ENCODE data around the gene IRF8. TPM values are rescaled to one million over a fixed set of nuclear protein-coding genes. Genes with fewer than 3 reads are reported as not detected.

IRF8 gene
- total RNA-seq, 2 experiments from 2014 or later, result 4.8 to 4.9 TPM

DNA sequence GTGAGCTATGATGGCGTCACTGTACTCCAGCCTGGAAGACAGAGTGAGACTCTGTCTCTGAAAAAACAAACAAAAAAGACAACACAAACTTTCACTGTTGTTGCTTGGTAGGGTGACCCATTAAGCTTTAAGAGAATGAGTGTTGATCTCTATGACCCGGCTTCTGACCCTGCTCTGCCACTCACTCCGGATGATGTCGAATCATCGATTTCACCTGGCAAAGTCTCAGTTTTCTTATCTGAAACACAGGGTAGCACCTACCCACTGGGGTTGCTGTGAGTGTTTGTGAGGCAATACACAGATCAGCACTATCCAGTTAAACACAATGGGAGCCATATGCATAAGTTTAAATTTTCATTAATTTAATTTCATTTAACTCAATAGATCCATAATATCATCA lies 20.6 kb upstream of the IRF8 start:
- POLR2A ChIA-PET, result no interaction called here
- Mint-ChIP-seq H3K36me3 (ENCODE audit: low read depth) (no peaks in the 10 kb centered on the region), H3K27ac (no peak overlapping the region), H3K4me3 (no peak overlapping the region), H3K9me3 (peaks cover 2% of the 10 kb centered on the region), H3K27me3 (peaks cover 64% of the 10 kb centered on the region), H3K4me1 (peaks cover 2% of the 10 kb centered on the region)
- CTCF ChIA-PET, result no interaction called here
- no peak for DNase-seq

DNA sequence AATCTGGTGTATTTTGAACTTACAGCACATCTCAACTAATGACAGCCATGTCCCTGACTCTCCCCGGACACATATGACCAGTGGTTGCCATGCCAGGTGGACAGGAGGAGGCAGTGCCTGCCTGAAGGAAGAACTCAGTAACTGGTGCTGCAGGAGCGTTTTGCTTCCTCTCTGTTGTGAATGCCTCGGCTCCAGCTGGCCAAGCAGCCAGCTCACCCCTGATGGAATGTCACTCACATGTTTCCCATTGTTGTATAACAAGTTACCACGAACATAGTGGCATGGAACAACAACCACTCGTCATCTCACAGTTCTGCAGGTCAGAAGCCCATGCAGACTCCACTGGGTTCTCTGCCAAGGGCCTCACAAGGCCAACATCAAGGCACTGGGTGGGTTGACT lies 20.1 kb upstream of the IRF8 start:
- ChIA-PET POLR2A (no interaction called here), CTCF (no interaction called here)
- H3K9me3 Mint-ChIP-seq, result peaks cover 2% of the 10 kb centered on the region
- H3K4me1 Mint-ChIP-seq, result peaks cover 2% of the 10 kb centered on the region
- H3K36me3 Mint-ChIP-seq (ENCODE audit: low read depth), result no peaks in the 10 kb centered on the region
- no peak overlapping the region for H3K27ac Mint-ChIP-seq
- peaks cover 61% of the 10 kb centered on the region for H3K27me3 Mint-ChIP-seq
- no peak overlapping the region for H3K4me3 Mint-ChIP-seq
- no peak for DNase-seq

DNA sequence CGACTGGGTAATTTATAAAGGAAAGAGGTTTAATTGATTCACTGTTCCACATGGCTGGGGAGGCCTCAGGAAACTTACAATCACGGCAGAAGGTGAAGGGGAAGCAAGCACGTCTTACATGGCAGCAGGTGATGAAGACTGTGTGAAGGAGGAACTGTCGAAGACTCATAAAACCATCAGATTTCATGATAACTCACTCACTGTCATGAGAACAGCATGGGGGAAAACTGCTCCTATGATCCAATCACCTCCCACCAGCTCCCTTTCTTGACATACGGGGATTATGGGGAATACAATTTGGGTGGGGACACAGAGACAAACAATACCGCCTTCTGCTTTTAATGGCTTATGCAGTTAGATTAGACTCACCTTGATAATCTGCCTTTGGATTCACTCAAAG lies 19.4 kb upstream of the IRF8 start:
- Mint-ChIP-seq H3K27ac (no peak overlapping the region), H3K27me3 (peaks cover 62% of the 10 kb centered on the region), H3K9me3 (peaks cover 2% of the 10 kb centered on the region), H3K4me3 (no peak overlapping the region), H3K4me1 (peaks cover 2% of the 10 kb centered on the region), H3K36me3 (ENCODE audit: low read depth) (no peaks in the 10 kb centered on the region)
- DNase-seq, result no peak
- ChIA-PET CTCF (no interaction called here), POLR2A (no interaction called here)

DNA sequence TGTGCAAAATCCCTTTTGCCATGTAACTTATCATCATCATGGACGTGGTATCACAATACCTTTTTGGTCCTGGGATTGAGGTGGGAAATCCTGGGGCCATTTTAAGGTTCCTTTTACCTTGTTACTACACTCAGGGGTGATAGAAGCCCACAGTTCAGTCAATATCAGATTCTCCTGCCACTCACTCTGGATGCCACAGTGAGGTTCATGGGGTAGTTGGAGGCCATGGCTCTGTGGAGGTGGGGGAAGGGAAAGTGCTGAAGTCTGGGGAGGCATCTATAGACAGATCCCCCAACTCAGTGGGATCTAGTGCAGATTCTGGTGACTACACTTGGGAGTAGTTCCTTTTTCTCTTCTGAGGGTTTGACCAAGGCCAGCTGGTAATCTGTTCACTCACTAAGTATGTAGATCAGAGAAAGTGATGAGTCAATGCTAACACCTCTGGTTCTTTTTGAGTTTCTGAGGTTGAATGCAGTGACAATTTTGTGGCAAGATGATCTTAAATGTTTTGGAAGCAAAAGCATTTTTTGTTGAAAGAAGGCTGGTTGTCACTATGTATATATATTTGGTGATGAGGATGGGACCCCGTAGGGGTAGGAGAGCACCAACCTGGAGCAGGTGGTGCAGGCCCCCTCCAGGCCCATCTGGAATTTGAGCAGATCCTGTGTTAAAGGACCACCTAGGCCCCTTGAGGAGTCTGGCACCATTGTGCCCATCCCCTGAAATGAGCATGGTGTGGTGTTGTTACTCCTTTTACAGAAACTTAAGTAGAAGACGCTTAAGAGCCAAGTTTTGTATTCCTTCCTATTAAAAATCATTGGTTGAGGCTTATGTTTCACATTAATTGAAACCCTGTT lies 18.8 kb upstream of the IRF8 start:
- no peak overlapping the region for H3K4me3 Mint-ChIP-seq
- H3K27me3 Mint-ChIP-seq, result peaks cover 63% of the 10 kb centered on the region
- CTCF ChIA-PET, result no interaction called here
- H3K36me3 Mint-ChIP-seq (ENCODE audit: low read depth), result no peaks in the 10 kb centered on the region
- POLR2A ChIA-PET, result no interaction called here
- peaks cover 2% of the 10 kb centered on the region for H3K9me3 Mint-ChIP-seq
- no peak overlapping the region for H3K27ac Mint-ChIP-seq
- DNase-seq, result no peak
- H3K4me1 Mint-ChIP-seq, result peaks cover 2% of the 10 kb centered on the region

DNA sequence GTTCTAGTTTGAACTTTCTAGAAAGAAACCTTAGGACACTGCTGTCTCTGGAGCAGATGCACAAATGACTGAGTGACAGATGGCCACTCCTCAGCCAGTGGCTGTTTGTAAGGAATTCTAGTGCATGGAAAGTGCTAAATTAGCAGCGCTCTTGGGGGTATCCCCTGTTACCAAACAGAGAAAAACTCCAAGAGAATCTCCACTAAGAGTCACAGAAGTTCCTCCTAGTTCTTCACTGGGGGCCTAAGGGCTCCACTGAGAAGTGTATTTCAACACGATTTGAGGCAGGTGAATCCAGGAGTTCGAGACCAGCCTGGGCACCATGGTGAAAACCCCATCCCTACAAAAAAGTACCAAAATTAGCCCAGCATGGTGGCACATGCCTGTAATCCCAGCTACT lies 18.1 kb upstream of the IRF8 start:
- Mint-ChIP-seq H3K27me3 (peaks cover 61% of the 10 kb centered on the region), H3K27ac (no peak overlapping the region), H3K4me3 (no peak overlapping the region), H3K9me3 (peaks cover 2% of the 10 kb centered on the region), H3K36me3 (ENCODE audit: low read depth) (no peaks in the 10 kb centered on the region), H3K4me1 (peaks cover 2% of the 10 kb centered on the region)
- POLR2A ChIA-PET, result no interaction called here
- no peak for DNase-seq
- CTCF ChIA-PET, result no interaction called here

DNA sequence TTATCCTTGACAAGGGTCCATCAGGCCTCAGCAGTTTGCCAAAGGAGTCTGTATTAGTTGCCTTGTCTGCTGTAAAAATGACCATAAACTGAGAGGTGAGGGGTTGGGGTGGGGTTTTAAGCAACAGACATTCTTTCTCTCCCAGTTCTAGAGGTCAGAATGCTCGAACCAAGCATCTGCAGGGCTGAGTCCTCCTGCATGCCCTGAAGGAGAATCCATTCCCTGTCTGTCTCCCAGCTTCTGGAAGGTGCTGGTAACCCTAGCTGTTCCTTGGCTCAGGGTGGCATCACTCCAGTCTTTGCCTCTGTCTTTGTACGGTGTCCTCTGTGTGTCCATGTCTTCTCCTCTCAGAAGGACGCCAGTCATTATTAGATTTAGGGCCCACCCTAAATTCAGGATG lies 17.5 kb upstream of the IRF8 start:
- H3K4me3 Mint-ChIP-seq, result no peak overlapping the region
- H3K27ac Mint-ChIP-seq, result no peak overlapping the region
- no peaks in the 10 kb centered on the region for H3K36me3 Mint-ChIP-seq (ENCODE audit: low read depth)
- CTCF ChIA-PET, result no interaction called here
- DNase-seq, result no peak
- POLR2A ChIA-PET, result no interaction called here
- peaks cover 2% of the 10 kb centered on the region for H3K4me1 Mint-ChIP-seq
- peaks cover 2% of the 10 kb centered on the region for H3K9me3 Mint-ChIP-seq
- peaks cover 56% of the 10 kb centered on the region for H3K27me3 Mint-ChIP-seq

DNA sequence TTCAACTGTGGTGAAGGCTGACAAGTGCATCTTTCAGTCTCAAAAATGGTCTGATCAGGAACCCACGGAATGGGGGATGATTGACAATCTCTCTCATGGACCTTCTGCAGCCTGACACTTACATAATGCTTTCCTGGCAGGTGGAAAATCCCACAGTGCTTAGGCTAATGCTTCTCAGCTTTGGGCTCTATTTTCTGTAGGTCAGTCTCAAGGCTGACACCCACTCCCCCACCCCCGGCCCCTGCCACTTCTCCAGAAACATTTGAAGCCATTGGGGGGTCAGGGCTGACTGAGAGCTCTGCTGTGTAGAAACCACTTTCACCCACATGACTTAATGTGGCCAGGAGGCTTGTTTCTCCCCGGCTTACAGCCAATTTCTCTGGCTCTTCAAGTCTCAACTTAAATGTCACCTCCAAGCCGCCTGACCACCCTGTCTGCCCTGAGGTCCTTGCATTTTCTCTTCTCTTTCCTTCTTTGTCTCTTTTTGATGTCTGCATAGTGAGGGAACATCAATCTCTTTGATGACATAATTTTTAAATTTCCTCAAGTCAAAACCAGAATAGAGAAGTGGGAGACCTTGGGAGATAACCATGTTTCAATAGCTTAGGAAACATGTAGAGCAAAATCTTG lies 16.7 kb upstream of the IRF8 start:
- CTCF ChIA-PET, result interaction anchor here (0.6 kb wide), 1 partner anchor 14 kb away, joined by 3 read pairs; no protein-coding TSS in a partner anchor
- POLR2A ChIA-PET, result no interaction called here
- peaks cover 2% of the 10 kb centered on the region for H3K4me1 Mint-ChIP-seq
- no peak for DNase-seq
- H3K4me3 Mint-ChIP-seq, result no peak overlapping the region
- H3K27ac Mint-ChIP-seq, result no peak overlapping the region
- no peaks in the 10 kb centered on the region for H3K36me3 Mint-ChIP-seq (ENCODE audit: low read depth)
- no peaks in the 10 kb centered on the region for H3K9me3 Mint-ChIP-seq
- H3K27me3 Mint-ChIP-seq, result peaks cover 60% of the 10 kb centered on the region

DNA sequence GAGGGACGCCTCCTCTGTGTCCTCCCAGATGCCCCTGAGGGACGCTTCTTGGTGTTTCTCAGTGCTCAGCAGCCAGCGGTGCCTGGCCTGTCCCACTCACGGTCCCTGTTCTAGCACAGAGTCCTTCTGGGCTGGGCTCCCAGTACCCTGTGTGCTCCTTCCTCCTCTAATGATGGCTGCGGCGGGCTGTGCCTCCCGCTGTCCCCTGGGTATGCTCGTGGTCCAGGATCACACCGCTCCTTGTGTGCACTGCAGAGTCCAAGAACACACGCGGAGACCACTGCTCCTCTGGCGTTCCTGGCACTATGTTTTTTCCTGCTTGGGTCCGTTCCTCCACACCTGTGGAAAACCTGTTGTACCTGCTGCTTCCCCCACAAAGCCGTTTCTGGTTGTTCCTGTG lies 15.1 kb upstream of the IRF8 start:
- POLR2A ChIA-PET, result no interaction called here
- Mint-ChIP-seq H3K36me3 (ENCODE audit: low read depth) (no peaks in the 10 kb centered on the region), H3K4me3 (no peak overlapping the region), H3K4me1 (peaks cover 7% of the 10 kb centered on the region), H3K9me3 (no peaks in the 10 kb centered on the region), H3K27ac (no peak overlapping the region), H3K27me3 (peaks cover 65% of the 10 kb centered on the region)
- CTCF ChIA-PET, result no interaction called here
- no peak for DNase-seq

DNA sequence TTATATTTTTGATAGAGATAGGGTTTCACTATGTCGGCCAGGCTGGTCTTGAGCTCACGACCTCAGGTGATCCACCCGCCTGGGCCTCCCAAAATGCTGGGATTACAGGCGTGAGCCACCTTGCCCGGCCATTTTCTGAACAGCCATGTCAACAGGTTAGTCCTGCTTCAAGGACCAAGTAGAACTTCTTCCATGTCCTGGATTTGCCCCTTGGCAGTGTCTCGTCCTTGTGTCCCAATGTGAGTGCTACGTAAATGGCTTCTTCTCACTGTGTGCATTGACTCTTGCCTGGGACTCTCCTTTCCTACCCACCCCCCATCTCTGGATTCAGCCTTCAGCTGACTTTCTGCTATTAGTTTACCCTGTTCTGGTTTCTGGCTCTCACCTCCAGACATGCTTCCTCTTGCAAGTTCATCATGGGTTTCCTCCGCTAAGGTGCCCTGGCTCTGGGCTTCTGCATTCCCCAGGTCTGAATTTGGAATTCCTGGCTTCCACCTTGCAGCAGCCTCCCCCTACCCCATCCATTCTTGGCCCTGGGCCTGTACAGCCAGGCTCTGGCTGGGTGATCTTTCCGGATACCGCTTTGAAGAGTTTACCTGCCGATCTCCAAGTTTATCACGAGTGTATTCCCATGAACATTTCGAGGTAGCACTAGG lies 14.0 kb upstream of the IRF8 start:
- ChIA-PET POLR2A (no interaction called here), CTCF (no interaction called here)
- H3K27me3 Mint-ChIP-seq, result peaks cover 55% of the 10 kb centered on the region
- H3K36me3 Mint-ChIP-seq (ENCODE audit: low read depth), result no peaks in the 10 kb centered on the region
- DNase-seq, result no peak
- no peaks in the 10 kb centered on the region for H3K9me3 Mint-ChIP-seq
- H3K27ac Mint-ChIP-seq, result no peak overlapping the region
- peaks cover 17% of the 10 kb centered on the region for H3K4me1 Mint-ChIP-seq
- no peak overlapping the region for H3K4me3 Mint-ChIP-seq

DNA sequence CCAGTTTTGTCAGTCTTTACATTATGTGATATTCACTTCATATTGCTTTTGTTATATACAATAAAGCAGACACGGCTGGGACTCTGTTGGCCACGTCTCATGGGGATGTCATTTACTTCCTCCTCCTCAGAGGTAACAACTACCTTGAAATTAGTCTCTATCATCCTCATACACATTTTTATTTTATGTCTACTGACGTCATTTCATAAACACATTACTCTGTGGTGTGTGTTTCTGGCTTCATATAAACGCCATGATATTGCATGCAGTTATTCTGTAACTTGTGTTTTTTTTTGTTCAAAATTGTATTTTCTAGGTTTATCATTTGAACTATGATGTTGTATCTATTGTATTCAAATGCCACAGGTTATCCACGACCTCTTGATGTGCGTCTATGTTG lies 13.4 kb upstream of the IRF8 start:
- Mint-ChIP-seq H3K4me1 (peaks cover 16% of the 10 kb centered on the region), H3K9me3 (no peaks in the 10 kb centered on the region), H3K27ac (no peak overlapping the region), H3K27me3 (peaks cover 50% of the 10 kb centered on the region), H3K4me3 (no peak overlapping the region), H3K36me3 (ENCODE audit: low read depth) (no peaks in the 10 kb centered on the region)
- CTCF ChIA-PET, result no interaction called here
- POLR2A ChIA-PET, result no interaction called here
- DNase-seq, result no peak

DNA sequence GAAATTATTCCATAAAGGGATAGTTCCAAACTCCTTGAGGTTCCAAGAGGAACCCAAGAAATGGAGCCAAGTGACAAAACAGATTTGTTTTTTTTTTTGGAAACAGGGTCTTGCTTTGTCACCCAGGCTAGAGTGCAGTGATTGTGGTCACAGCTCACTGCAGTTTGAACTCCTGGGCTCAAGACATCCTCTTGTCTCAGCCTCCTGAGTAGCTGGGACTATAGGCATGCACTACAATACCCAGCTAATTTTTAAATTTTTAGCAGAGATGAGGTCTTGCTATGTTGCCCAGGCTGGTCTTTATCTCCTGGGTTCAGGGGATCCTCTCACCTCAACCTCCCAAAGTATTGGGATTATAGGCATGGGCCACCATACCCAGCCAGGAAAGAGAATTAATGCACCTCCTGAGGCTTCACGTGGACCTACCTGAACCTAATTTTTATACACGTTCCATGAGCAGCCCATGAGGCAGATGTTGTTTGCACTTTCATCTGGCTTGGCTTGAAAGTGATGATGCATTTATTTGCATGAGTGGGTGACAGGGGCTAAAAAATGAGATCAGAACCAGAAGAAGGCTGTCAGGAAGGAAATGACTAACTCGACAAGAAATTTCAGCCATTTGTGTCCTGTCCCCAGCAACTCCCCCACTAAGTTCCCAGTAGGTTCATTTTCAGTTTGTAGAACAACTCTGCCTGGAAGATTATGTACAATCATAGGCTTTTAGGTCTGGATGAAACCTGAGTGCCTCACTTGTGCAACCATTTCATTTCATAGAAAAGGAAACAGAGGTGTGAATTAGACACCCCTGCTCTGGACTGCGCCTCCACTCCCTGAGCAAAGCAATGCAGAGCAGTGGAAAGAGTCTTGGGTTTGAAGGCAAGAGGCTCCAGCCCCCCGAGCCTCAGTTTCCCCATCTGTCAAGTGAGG lies 10.3 kb upstream of the IRF8 start:
- Mint-ChIP-seq H3K27ac (peak overlapping the region; percentile 33), H3K4me3 (no peak overlapping the region), H3K4me1 (peaks cover 16% of the 10 kb centered on the region), H3K27me3 (peaks cover 37% of the 10 kb centered on the region), H3K9me3 (no peaks in the 10 kb centered on the region), H3K36me3 (ENCODE audit: low read depth) (no peaks in the 10 kb centered on the region)
- ChIA-PET POLR2A (no interaction called here), CTCF (interaction anchor here (0.9 kb wide), 1 partner anchor 98 kb away, joined by 3 read pairs; no protein-coding TSS in a partner anchor)
- no peak for DNase-seq

DNA sequence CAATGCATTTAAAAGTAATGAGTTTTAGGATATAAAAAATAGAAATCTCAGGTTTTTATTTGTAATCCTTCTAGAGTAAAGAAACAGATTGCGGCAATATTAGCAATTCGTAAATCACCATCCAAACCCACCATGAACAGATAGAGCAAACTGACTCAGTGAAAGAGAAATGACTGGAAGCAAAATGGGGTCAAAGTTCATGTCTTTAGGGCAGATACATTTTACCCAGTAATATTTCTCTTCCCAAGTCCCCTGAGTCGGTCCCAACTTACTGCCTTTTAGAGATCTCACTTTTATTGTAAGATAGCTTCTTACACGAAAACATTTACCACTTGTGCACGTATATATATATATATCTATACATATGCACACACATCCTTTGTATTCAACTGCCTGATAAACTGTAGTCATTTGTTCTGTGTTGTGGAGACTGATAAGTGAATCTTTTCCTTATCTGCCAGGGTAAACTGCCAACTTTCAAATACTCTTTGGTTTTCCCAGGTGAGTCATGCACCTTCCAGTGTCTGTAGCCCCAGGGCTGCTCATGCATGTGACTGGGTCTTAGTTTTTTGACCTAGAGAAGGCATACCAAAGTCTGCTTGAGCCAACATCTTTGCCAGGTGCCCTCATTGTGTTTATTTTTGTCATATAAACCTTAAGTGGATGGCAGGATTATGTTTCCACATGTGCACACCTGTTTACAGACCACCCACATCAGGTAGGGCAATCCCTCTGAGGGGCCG lies 7.8 kb upstream of the IRF8 start:
- POLR2A ChIA-PET, result no interaction called here
- Mint-ChIP-seq H3K4me1 (peaks cover 16% of the 10 kb centered on the region), H3K27ac (no peak overlapping the region), H3K4me3 (no peak overlapping the region), H3K36me3 (ENCODE audit: low read depth) (no peaks in the 10 kb centered on the region), H3K9me3 (no peaks in the 10 kb centered on the region), H3K27me3 (peaks cover 33% of the 10 kb centered on the region)
- no peak for DNase-seq
- CTCF ChIA-PET, result no interaction called here
